ENCODE results near the gene COCH.
"Not testable (repeated sequence)": the region's sequence is repeated elsewhere in the genome, so short reads cannot be mapped to it uniquely, and the experiment has no call there.

The COCH gene

DNA sequence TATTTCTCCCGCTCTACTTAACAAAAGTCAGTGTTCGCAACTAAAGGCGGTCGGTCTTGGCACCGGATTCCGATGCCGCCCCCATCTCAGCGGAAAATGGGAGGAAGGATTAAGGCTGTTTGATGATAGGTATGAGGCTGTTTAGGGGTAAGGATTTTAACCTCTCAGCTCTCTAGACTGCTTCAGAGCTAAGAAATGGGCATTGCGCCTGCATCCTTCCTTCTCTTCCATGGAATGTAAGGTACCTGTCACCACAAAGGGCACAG lies 1.4 kb downstream of the COCH start:
- no peak for DNase-seq (ENCODE audit: low spot score)

DNA sequence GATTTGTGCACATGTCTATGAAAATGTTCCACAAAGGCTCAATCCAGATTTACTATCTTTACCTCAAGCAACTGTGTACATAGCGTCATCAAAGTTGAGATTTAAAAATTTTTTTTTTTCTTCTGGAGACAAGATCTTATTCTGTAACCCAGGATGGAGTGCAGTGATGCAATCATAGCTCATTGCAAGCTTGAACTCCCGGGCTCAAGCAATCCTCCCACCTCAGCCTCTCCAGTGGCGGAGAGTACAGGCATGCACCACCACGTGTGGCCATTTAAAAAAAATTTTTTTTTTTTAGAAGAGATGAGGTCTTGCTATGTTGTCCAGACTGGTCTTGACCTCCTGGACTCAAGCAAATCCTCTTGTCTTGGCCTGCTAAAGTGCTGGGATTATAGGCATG lies 2.3 kb downstream of the COCH start:
- no peak for DNase-seq (ENCODE audit: low spot score)

DNA sequence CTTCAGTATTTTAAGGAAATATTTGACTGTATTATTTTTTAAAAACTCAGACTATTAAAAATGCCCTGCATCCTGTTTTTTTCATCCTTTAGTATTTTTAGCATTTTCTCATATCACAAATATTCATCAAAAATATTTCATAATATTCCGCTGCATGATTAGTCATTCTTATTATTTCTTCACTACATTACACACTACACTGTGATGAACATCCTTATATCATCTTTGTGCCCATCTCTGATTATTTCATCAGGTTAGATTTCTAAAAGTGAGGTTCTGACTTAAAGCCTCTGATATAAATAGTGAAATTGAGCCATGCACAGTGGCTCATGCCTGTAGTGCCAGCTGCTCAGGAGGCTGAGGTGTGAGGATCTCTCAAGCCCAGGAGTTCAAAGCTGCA lies 8.1 kb downstream of the COCH start:
- DNase-seq (ENCODE audit: low spot score): no peak

DNA sequence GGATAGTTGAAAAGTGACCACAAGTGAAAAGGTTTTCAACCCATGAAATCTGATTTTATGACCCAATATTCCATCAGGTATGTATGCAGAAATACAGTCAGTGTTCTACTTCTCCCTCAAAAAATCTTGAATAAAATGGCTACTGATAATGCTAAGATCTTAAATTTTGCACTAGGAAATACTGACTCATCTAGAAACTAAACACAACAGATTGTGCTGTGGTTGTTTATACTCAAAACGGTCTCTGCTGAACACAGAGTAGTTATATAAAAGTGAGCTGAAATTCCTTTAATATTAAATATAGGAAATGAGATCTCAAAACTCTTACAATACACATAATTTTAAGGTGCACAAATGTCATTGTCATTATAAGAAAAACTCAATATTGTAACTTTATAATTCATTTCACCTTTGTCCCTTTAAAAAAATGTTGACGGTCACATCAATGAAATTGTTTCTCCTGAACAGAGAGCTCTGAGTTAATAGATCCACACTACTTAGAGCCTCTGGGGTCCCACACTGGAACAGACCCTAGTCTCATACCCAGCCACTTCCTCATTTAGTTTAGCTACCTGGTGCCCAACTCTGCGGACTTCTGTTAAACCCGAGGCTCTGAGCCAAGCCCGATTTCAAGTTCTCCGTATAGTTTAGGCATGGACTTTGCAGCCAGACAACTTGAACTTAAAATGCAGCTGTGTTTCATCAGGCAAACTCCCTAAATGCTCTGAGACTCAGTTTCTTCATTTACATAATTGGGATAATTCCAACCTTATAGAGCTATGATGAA lies 9.3 kb downstream of the COCH start:
- DNase-seq (ENCODE audit: low spot score): no peak

DNA sequence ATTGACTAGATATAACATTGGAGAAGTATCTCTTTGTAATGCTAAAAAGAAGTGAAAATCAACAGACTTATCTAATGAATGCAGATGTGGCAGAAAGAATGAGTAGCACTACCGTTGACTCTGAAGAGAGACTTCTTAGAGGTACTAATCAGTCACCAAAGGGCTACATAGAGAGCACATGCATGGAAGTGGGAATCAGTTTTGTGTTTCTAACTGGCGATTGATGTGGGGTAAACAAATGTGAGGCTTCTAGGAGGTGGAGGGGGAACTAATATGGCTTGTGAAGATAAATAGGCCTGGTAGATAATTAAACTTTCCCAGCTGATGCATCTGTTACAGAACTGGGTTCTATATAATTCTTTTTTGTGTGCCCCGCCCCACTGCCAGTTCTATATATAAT lies 10.5 kb downstream of the COCH start:
- DNase-seq (ENCODE audit: low spot score): no peak

DNA sequence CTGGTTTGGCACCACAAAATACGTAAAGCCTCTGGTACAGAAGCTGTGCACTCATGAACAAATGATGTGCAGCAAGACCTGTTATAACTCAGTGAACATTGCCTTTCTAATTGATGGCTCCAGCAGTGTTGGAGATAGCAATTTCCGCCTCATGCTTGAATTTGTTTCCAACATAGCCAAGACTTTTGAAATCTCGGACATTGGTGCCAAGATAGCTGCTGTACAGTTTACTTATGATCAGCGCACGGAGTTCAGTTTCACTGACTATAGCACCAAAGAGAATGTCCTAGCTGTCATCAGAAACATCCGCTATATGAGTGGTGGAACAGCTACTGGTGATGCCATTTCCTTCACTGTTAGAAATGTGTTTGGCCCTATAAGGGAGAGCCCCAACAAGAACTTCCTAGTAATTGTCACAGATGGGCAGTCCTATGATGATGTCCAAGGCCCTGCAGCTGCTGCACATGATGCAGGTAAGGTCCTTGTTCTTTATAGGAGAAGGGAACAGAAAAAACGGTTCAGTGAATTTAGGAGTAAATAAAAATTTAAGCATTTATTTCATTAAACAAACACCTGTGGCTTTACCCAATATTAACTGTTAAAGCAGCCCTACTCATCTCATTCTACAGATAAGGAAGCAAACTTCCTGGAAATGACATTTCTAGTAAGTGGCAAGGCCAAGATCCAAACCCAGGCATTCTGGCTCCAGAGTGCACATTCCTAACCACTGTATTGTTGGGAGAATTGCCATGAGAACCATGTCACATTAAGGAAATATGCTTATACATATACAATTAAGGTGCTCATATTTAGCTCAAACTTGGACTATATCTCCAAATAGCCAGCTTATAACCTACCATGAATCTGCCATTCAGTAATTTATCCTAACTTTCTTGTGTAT lies 11.7 kb downstream of the COCH start:
- DNase-seq (ENCODE audit: low spot score): no peak

DNA sequence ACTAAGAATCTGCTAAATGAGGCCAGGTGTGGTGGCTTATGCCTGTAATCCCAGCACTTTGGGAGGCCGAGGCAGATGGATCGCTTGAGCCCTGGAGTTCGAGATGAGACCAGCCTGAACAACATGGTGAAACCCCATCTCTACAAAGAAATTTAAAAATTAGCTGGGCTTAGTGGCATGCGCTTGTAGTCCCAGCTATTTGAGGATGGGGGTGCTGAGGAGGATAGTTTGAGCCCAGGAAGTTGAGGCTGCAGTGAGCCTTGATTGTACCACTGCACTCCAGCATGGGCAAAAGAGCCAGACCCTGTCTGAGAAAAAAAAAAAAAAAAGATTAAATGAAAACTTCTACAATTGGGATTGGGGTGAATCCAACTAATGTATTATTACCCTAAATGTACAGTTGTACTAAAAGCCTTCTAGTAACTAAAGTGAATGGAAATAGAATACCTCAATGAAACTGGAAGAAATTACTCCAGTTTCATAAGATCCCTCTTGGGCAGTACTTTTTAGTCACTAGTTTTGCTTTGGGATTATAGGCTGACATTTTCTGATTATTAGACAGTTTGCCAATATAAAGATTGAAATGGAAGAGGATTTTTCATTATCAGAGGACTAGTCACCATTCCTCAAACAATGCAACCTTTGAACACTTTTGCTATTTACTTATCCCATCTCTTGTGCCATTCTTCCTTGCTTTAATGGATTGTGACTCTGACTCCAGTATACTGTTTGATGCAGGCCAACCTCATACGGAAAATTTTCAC lies 14.3 kb downstream of the COCH start:
- no peak for DNase-seq (ENCODE audit: low spot score)

DNA sequence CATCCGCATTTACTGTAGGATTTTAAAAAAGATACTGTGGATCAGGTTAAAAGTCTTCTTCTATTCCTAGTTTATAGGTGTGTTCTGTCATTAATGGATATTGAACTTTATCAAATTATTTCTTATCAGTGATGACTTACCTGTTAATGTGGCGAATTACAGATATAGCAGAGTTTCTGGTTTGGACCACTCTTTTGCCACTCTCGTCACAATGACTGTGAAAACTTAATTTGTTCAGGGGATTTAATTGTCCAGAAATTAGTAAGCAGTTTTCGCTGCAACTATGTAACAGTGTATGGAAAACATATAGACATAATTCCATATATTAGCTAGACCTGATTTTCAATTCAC lies 14.9 kb downstream of the COCH start:
- DNase-seq (ENCODE audit: low spot score): no peak

DNA sequence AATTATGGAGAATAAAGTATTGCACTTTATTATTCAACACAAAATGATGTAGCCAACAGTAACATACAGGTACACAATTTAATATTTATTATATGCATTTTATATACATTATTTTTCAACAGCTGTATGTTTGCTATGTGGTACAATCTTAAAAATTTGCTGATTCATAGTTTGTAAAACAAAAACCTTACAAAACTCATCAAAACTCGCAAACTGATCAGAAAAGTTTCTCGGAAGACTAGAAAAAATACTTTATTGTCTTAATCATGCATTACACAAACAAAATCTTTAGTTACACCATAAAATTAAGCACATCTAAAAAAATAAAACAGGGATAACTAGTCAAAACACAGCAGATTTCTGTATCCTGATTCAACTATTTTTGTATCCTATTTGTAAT lies 19.5 kb downstream of the COCH start:
- no peak for DNase-seq (ENCODE audit: low spot score)

DNA sequence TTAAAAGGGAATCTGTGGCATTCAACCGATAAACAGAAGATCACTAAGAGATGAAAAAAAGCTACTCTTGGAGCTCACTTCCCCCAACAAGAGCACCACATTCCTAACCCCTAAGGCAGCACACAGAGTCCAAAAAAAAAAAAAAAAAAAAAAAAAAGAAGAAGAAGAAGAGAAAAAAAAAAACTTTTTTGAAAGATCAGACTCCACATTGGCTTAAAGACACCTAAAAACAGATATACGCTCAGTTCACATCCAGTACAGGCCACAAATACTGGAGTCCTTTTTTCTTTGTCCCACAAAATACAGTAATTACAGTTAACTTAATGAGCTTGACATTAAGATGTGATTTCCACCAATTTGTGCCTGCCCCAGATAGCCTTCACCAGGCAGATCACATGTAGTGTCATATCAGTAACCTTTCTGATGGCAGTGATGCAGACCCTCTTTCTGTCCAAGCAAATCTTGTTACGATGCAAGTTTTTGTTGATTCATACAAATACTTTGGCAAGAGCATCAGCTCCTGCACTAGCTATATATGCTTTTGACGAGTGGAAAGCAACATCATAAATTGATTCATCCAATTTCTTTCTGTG lies 20.7 kb downstream of the COCH start:
- no peak for DNase-seq (ENCODE audit: low spot score)

DNA sequence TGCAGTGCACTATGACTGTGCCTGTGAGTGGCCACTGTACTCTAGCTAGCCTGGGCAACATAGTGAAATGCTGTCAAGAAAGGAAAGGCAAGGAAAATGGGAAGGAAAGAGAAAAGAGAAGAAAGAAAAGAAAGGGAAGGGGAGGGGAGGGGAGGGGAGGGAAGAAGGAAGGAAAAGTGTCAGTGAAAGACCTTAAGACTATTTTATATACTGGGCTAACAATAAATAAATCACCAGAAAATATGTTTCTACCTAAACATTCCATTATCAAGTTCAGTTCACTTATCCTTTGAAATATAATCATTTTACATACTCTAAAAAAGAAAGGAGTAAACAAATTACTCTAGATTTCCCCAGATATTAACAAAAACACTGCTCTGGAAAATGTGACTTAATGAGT lies 22.1 kb downstream of the COCH start:
- no peak for DNase-seq (ENCODE audit: low spot score)

DNA sequence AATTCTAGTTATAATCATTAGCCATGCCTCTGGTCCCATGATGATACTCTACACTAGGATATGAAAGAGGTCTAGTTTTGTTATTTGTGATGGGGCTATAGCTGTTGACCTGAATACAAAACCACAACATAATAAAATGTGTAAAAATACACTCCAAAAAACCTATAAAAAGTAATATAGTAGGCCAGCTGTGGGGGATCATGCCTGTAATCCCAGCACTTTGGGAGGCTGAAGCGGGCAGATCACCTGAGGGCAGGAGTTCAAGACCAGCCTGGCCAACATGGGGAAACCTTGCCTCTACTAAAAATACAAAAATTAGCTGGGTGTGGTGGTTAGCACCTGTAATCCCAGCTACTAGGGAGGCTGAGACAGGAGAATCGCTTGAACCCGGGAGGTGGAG lies 22.8 kb downstream of the COCH start:
- not testable (repeated sequence) for DNase-seq (ENCODE audit: low spot score)

DNA sequence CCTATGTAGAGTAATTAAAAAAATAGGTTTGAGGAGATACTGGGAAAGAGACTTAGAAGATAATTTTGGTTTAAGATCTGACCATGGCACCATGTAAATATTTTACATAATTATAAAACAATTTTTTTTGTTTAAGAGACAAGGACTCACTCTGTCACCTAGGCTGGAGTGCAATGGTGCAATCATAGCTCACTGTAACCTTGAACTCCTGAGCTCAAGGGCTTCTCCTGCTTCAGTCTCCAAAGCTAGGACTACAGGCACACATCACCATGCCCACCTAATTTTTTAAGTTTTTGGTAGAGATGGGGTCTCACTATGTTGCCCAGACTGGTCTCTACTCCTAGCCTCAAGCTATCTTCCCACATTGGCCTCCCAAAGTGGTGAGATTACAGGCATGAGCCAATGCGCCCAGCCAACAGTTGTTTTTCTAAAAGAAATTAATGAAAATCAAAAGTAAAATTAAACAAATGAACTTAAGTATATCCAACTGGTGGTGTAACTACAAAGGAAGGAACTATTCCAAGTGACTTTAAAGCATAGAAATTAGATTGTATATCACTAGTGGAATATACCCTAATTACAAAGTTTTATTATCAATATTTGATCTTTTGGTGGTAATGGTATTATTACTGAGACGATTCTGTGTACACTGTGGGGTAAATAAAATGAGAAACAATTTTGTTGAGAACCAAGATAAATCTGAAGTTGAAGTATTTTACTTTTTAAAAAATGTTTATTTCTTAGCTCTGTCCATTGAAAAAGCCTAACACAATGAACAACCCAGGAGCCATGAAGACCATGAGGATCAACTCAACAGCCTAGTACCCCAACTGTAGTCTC lies 29.1 kb downstream of the COCH start:
- DNase-seq (ENCODE audit: low spot score): no peak

DNA sequence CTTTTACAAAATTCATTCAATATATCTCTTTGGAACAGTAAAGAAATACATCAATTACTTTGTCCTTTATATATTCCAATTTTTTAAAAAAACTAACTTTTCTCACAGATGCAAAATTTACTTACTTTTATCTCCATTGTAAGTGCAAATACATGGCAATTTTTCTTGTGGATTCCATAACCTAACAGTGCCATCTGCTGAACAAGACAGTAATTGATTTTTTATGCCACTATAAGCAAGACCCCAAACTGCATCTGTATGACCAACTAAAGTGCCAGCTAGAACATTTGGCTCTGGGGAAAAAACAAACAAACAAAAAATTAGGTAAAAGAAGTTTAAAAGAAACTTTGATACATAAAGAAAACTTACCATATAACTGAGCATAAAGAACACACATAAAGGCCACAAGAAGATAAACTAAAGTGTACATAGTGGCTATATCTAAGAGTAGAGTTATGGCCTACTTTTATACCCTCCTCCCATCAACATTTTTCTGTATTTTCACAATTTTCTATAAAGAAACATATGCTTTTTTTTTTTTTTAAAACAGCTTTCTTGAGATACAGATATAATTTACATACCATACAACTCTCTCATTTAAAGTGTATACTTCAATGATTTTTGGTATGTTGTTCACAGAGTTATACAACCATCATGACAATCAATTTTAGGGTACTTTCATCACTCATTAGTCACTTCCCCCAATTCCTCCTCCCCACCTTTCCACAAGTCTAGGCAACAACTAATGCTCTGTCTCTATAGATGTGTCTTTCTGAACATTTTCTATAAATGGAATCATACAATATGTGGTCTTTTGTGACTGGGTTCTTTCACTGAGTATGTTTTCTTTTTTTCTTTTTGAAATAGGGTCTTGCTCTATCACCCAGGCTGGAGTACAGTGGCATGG lies 32.6 kb downstream of the COCH start:
- no peak for DNase-seq (ENCODE audit: low spot score)

DNA sequence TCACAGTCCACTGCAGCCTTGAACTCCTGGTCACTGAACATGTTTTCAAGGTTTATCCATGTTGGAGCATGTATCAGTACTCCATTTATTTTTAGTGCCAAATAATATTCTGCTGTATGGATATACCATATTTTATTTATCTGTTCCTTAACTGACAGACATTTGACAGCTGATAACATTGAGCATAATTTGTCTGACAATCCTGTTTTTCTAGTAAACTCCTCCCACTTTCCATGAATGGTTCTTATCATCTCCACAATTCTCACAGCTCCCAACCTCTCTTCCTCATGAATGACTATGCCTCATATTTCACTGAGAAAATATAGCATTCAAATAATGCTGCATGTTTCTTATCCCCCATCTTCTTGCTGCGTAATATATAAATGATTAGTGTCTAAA lies 33.3 kb downstream of the COCH start:
- DNase-seq (ENCODE audit: low spot score): no peak

DNA sequence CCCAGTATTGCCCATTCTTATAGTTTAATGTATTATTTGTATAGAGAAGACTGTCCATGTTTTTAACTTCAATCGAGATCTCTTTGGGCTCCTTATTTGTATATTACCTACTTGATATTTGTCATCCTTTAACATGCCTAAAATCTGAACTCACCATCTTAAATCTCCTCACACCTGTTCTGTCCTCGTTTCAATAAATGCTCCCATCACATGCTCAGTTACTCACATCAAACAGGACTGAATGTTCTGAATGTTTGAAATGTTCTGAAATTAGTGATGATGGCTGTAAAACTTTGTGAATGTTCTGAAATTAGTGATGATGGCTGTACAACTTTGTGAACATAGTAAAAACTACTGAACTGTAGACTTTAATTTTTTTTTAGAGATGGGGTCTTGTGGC lies 34.5 kb downstream of the COCH start:
- no peak for DNase-seq (ENCODE audit: low spot score)

DNA sequence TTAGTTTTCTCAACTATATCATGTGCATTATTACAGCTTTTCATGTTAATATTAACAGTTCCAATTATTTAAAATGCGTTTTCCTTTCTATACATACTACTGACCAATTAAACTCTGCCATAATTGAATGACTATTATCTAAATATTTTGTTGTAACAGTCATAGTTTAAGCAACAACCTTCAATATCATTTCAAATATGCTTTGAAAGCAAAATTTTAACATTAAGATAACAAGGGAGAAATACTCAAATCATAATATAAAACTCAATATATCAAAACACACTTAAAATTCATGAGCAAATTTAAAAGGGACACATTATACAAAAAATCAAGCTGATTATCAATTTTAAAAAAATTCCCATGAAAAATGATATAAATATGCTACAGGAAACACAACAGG lies 40.5 kb downstream of the COCH start:
- no peak for DNase-seq (ENCODE audit: low spot score)

DNA sequence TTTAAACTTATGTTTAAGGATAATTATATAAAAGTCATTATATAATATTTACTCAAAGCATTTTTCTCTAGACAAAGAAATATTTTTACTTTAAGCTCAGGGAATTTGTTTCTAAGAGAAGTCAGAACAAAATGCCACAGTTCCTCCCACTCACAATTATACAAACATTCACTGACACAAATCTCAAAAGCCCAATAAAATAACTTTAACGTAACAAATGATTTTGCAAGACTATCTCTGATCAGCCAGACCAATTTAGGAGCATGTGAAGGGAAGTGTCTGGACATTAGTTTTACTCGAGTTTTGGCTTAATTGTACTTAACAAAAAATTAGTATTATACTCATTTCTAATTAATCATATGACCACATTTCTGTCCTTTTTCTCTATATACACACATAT lies 41.2 kb downstream of the COCH start:
- no peak for DNase-seq (ENCODE audit: low spot score)

DNA sequence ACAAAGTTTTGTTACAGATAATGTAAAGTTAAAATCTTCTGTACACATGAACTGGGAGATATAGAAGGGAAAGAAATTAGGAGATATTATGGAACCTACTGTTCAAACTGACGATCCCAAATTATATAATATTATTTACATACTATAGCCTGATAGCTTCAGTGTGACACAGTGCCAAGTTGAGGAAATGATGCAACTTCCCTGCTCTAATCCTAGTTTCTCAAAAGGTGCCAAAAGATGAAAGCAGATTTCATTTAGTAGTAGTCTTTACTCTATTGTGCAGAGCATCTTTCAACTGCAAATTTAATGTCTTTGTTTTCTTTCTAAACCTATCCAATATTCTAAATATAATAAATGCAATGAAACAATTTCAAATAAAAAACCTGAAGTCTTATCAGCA lies 46.9 kb downstream of the COCH start:
- no peak for DNase-seq (ENCODE audit: low spot score)

DNA sequence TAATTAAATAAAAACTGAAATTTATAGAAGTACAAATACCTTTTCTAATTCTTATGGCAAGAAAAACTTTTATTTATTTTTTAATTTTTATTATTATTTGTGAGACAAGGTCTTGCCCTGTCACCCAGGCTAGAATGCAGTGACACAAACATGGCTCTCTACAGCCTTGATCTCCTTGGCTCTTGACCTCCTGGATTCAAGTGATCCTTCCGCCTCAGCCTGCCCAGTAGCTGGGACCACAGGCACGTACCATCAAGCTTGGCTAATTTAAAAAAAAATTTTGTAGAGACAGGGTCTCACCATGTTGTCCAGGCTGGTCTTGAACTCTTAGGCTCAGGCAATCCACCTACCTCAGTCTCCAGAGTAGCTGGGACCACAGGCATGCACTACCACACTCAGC lies 47.4 kb downstream of the COCH start:
- DNase-seq (ENCODE audit: low spot score): no peak

DNA sequence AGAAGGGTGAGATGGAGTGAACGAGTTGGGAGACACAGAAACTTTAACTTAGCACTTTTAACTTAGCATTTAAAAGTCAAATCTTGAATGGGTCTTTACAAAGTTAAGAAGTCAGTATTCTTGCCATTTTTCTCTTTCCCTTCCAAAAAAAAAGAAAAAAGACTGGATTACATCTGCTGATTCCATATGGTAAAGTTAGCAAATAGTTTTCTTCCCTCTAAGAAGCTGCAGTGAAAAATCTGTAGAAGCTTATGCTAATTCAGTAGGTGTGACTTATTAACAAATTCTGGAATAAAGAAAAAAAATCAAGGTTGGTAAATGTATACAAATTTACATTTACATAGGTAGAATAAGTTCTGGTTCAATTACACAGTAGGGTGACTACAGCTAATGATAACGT lies 50.9 kb downstream of the COCH start:
- no peak for DNase-seq (ENCODE audit: low spot score)
